ENCODE results near the gene LRRC71.
A peak's percentile ranks its signal among the peaks of the same experiment; 100 is the strongest.

The LRRC71 gene

GRCh38 chr1:156899956-156900718 is 20.3 kb upstream of the LRRC71 start:
- no peak for DNase-seq (ENCODE audit: extremely low read depth, low read depth)
- TF ChIP-seq CTCF (IDR thresholded peaks at IDR 0.05; ENCODE audit: low read depth, low read length, missing control alignments): no peak
- no peak overlapping the region for H3K4me3 ChIP-seq (replicated peaks; ENCODE audit: low read depth, low read length)

- TF ChIP-seq CTCF (IDR thresholded peaks at IDR 0.05; ENCODE audit: low read depth, low read length, missing control alignments): no peak
- H3K4me3 ChIP-seq (replicated peaks; ENCODE audit: low read depth, low read length): no peak overlapping the region
- DNase-seq (ENCODE audit: extremely low read depth, low read depth): no peak
Observed at GRCh38 chr1:156900896-156901589, 19.4 kb upstream of the LRRC71 start.

- DNase-seq (ENCODE audit: extremely low read depth, low read depth): no peak
- TF ChIP-seq CTCF (IDR thresholded peaks at IDR 0.05; ENCODE audit: low read depth, low read length, missing control alignments): no peak
- H3K4me3 ChIP-seq (replicated peaks; ENCODE audit: low read depth, low read length): no peak overlapping the region
Observed at GRCh38 chr1:156901590-156901900, 18.9 kb upstream of the LRRC71 start.

GRCh38 chr1:156901966-156902915 is 18.2 kb upstream of the LRRC71 start:
- H3K4me3 ChIP-seq (replicated peaks; ENCODE audit: low read depth, low read length): 0 out of 2 replicates have a peak overlapping the region, but pooled peaks have one; percentile 3
- no peak for TF ChIP-seq CTCF (IDR thresholded peaks at IDR 0.05; ENCODE audit: low read depth, low read length, missing control alignments)
- no peak for DNase-seq (ENCODE audit: extremely low read depth, low read depth)

GRCh38 chr1:156903328-156904091 is 16.9 kb upstream of the LRRC71 start:
- no peak for DNase-seq (ENCODE audit: extremely low read depth, low read depth)
- TF ChIP-seq CTCF (IDR thresholded peaks at IDR 0.05; ENCODE audit: low read depth, low read length, missing control alignments): no peak
- H3K4me3 ChIP-seq (replicated peaks; ENCODE audit: low read depth, low read length): no peak overlapping the region
